IMR-90 (cell line): ENCODE results near the gene ZFP92. TPM values are rescaled to one million over a fixed set of nuclear protein-coding genes. Genes with fewer than 3 reads are reported as not detected.

Experiments used
- ATAC-seq: fragments of 200-7000 bp; cut with Tn5 transposase; 2 replicates; pipeline ENCODE4 v1.9.1; 2020; ENCODE audit warnings: low read depth, mild to moderate bottlenecking, moderate library complexity
- BruUV-seq: library from RNA; stranded (reverse); fragments of 400-500 nt; replicated peaks from 2 replicates; lab custom pipeline; 2021; lab: Mats Ljungman, UMichigan
- CTCF ChIA-PET: fragments of 300-600 bp; formaldehyde crosslinking; extraction: SDS; loops from one replicate; lab custom pipeline; 2021; ENCODE audit warnings: antibody characterized with exemption; lab: Yijun Ruan, JAX
- POLR2A ChIA-PET: fragments of 300-600 bp; sonication (Branson Sonifier 250); formaldehyde crosslinking; loops from one replicate; lab custom pipeline; 2022; ENCODE audit warnings: antibody characterized with exemption; ENCODE audit not compliant: unreplicated experiment; lab: Charles Lee
- DNase-seq: peaks from one replicate; pipeline ENCODE4 v3.0.0; 2013
- H2AFZ ChIP-seq: replicated peaks from 2 replicates; pipeline ENCODE3; 2013; ENCODE audit warnings: low read length, mild to moderate bottlenecking; ENCODE audit not compliant: poor library complexity
- H2AK5ac ChIP-seq: 2 replicates; pipeline ENCODE4 v1.6.1; 2013; ENCODE audit warnings: low read depth, low read length, inconsistent platforms
- H2AK9ac ChIP-seq: replicated peaks from 2 replicates; pipeline ENCODE3; 2013; ENCODE audit warnings: mild to moderate bottlenecking, low read depth, low read length, moderate library complexity; ENCODE audit not compliant: poor library complexity
- H2BK120ac ChIP-seq: 2 replicates; pipeline ENCODE4 v1.6.1; 2013; ENCODE audit warnings: low read depth, low read length, inconsistent platforms
- H2BK15ac ChIP-seq: 3 replicates; pipeline ENCODE4 v1.6.1; 2013; ENCODE audit warnings: low read depth, low read length, inconsistent platforms
- H2BK20ac ChIP-seq: 2 replicates; pipeline ENCODE4 v1.6.1; 2013; ENCODE audit warnings: low read depth, mild to moderate bottlenecking, inconsistent platforms, low read length, moderate library complexity
- H2BK5ac ChIP-seq: 2 replicates; pipeline ENCODE4 v1.6.1; 2013; ENCODE audit warnings: mild to moderate bottlenecking, low read depth, low read length, inconsistent platforms; ENCODE audit not compliant: poor library complexity, severe bottlenecking
- H3K14ac ChIP-seq: replicated peaks from 2 replicates; pipeline ENCODE4 v1.6.1; 2013; ENCODE audit warnings: low read depth, low read length, inconsistent platforms
- H3K18ac ChIP-seq: 2 replicates; pipeline ENCODE4 v1.6.1; 2013; ENCODE audit warnings: low read depth, low read length, control low read depth
- H3K23ac ChIP-seq: 2 replicates; pipeline ENCODE4 v1.6.1; 2013; ENCODE audit warnings: low read depth, low read length, inconsistent platforms
- H3K27ac ChIP-seq: 2 replicates; pipeline ENCODE4 v1.5.1; 2013; ENCODE audit warnings: mild to moderate bottlenecking, control low read depth, low read length; ENCODE audit not compliant: insufficient read depth
- H3K27me3 ChIP-seq: 2 replicates; pipeline ENCODE4 v1.6.1; 2013; ENCODE audit warnings: low read length; ENCODE audit not compliant: control insufficient read depth, insufficient read depth
- H3K36me3 ChIP-seq: 2 replicates; pipeline ENCODE4 v1.6.1; 2013; ENCODE audit warnings: low read length, mixed read lengths; ENCODE audit not compliant: control insufficient read depth, insufficient read depth
- H3K4ac ChIP-seq: 2 replicates; pipeline ENCODE4 v1.6.1; 2013; ENCODE audit warnings: low read depth, low read length, inconsistent platforms
- H3K4me1 ChIP-seq: 2 replicates; pipeline ENCODE4 v1.6.1; 2013; ENCODE audit warnings: low read length, mixed read lengths; ENCODE audit not compliant: control insufficient read depth, insufficient read depth
- H3K4me2 ChIP-seq: 2 replicates; pipeline ENCODE4 v1.6.1; 2013; ENCODE audit warnings: low read depth, mild to moderate bottlenecking, control low read depth, low read length, moderate library complexity
- H3K4me3 ChIP-seq: 2 replicates; pipeline ENCODE4 v1.5.1; 2013; ENCODE audit warnings: low read depth, mild to moderate bottlenecking, control low read depth, low read length, moderate library complexity; ENCODE audit not compliant: insufficient read depth
- H3K56ac ChIP-seq: 2 replicates; pipeline ENCODE4 v1.6.1; 2013; ENCODE audit warnings: low read length, inconsistent platforms; ENCODE audit not compliant: insufficient read depth; ENCODE audit errors: extremely low read depth
- H3K79me1 ChIP-seq, 2 experiments: 2 replicates each; pipeline ENCODE4 v1.6.1; 2013; ENCODE audit warnings: low read length in 2 of 2, inconsistent platforms in 1 of 2, low read depth in 1 of 2
- H3K9ac ChIP-seq: 2 replicates; pipeline ENCODE4 v1.6.1; 2013; ENCODE audit warnings: low read depth, low read length, control low read depth
- H3K9me1 ChIP-seq: 2 replicates; pipeline ENCODE4 v1.6.1; 2013; ENCODE audit warnings: low read length, inconsistent platforms; ENCODE audit not compliant: insufficient read depth
- H3K9me3 ChIP-seq: 2 replicates; pipeline ENCODE4 v1.6.1; 2013; ENCODE audit warnings: low read length; ENCODE audit not compliant: control insufficient read depth, insufficient read depth
- H4K20me1 ChIP-seq: 2 replicates; pipeline ENCODE4 v1.6.1; 2013; ENCODE audit warnings: low read length, inconsistent platforms; ENCODE audit not compliant: insufficient read depth
- H4K5ac ChIP-seq: 2 replicates; pipeline ENCODE4 v1.6.1; 2013; ENCODE audit warnings: mild to moderate bottlenecking, low read depth, low read length, control low read depth
- H4K8ac ChIP-seq, 2 experiments: 2 replicates each; pipeline ENCODE4 v1.6.1; 2013; ENCODE audit warnings: low read depth in 2 of 2, low read length in 2 of 2, control low read depth in 1 of 2, inconsistent platforms in 1 of 2
- H4K91ac ChIP-seq: 2 replicates; pipeline ENCODE4 v1.6.1; 2013; ENCODE audit warnings: low read depth, low read length, inconsistent platforms; ENCODE audit not compliant: insufficient read depth
- POLR2A ChIP-seq: IDR thresholded peaks from 2 replicates; pipeline ENCODE4 v1.6.1; 2012; ENCODE audit warnings: mild to moderate bottlenecking, low read depth, low read length
- WGBS, 2 experiments: methylation state at CpG; one replicate each; pipeline versions ENCODE4 v1.1.5 to v1.1.7; 2013; ENCODE audit warnings: missing lambda C conversion rate in 2 of 2; ENCODE audit not compliant: insufficient read length in 1 of 2; ENCODE audit errors: extremely low coverage in 2 of 2; 5-methylcytosine and 5-hydroxymethylcytosine counted together
- dilution Hi-C: fragments of 300-500 bp; cut with HindIII; formaldehyde crosslinking; loops from one replicate; pipeline ENCODE4 v1.14.3; 2018; ENCODE audit warnings: low sequenced_read_pairs; ENCODE audit not compliant: unreplicated experiment
- in situ Hi-C: fragments of 300-500 bp; cut with MboI; formaldehyde crosslinking; loops from 3 replicates; pipeline ENCODE4 v1.14.3; 2019; ENCODE audit warnings: low sequenced_read_pairs, inconsistent platforms, mixed read lengths
- intact Hi-C: fragments of 100-400 bp; cut with micrococcal nuclease; formaldehyde crosslinking; loops from 2 replicates; pipeline ENCODE4 v1.10.0; 2022
- polyA plus RNA-seq, 3 experiments: library from polyadenylated mRNA; depleted of rRNA; stranded (reverse); fragments of >200 nt; gene quantifications; 2 replicates each; pipeline ENCODE4 v1.2.3, GENCODE V29; 2012; ENCODE audit warnings: low replicate concordance in 1 of 3
- total RNA-seq: library from RNA; depleted of rRNA; stranded (reverse); fragments of >200 nt; gene quantifications from 2 replicates; pipeline ENCODE4 v1.2.3, GENCODE V29; 2012

The ZFP92 gene
- total and polyA plus RNA-seq, 2 of the 4 experiments (the other 2 are of a cell fraction) = under 0.01 to 0.03 TPM

DNA sequence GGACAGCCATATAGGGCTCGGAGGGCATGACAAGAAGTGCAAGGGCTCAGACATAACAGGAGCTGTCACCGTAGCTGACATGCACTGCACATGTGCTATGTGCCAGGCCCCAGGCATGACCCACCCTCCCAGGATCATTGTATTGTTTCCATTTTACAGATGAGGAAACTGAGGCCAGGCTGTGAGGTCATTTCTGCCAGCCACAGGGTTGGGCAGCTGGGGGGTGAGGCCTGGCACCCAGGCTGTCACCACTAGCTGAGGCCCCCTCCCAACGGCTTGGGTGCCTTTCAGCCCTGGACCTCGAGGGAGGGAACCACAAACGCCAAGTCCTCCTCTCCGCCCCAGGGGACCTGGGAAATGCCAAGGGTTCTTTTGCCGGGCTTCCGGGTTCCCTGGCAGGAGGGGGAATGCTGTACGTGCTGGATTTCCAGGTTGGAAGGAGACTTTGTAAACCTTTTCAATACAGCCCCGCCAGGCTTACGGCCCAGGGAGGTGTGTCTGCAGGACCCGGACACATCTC is 21.9 kb downstream of the ZFP92 start:
- Histone ChIP-seq H2BK120ac (no peak overlapping the region), H3K18ac (no peak overlapping the region), H2BK15ac (no peak overlapping the region), H4K8ac (no peak overlapping the region), H3K4ac (no peak overlapping the region), H2BK20ac (no peak overlapping the region), H3K23ac (no peak overlapping the region), H3K14ac (no peak overlapping the region), H3K4me3 (no peak overlapping the region), H2BK5ac (no peak overlapping the region), H3K36me3 (no peaks in the 10 kb centered on the region), H4K91ac (no peak overlapping the region), H3K9me3 (peaks cover 12% of the 10 kb centered on the region), H3K79me1 (no peaks in the 10 kb centered on the region), H3K27me3 (peaks cover 7% of the 10 kb centered on the region; the same call in 1 of the 2 replicates), H3K9ac (no peak overlapping the region), H3K56ac (no peak overlapping the region), H3K9me1 (no peaks in the 10 kb centered on the region), H4K5ac (no peak overlapping the region), H4K20me1 (no peaks in the 10 kb centered on the region), H3K4me1 (no peaks in the 10 kb centered on the region), H3K27ac (no peak overlapping the region), H3K4me2 (no peak overlapping the region), H2AK5ac (no peak overlapping the region), H2AK9ac (no peak overlapping the region), H2AFZ (no peak overlapping the region)
- dilution Hi-C loops (no loop called here), intact Hi-C loops (no loop called here), in situ Hi-C loops (no loop called here)
- BruUV-seq = no TSS peak
- CTCF ChIA-PET = no interaction called here
- 59% methylated on average over 2 of the region's 12 CpGs; no CpG with 5 or more reads in 1 of the 2 experiments for WGBS, 2 experiments
- no peak for ATAC-seq
- no peak for DNase-seq
- POLR2A ChIA-PET = no interaction called here
- no peak for TF ChIP-seq POLR2A
